Neural progenitor cell (in vitro differentiated cells): ENCODE results near the gene FBXL20. TPM values are rescaled to one million over a fixed set of nuclear protein-coding genes. Genes with fewer than 3 reads are reported as not detected.
"Not testable (repeated sequence)": the region's sequence is repeated elsewhere in the genome, so short reads cannot be mapped to it uniquely, and the experiment has no call there.

Experiments
- DNase-seq: peaks from one replicate; pipeline ENCODE4 v3.0.0-alpha.2; 2016; ENCODE audit warnings: low spot score
- H2AFZ ChIP-seq: fragments of 200-600 bp; sonication (generic); replicated peaks from 2 replicates; pipeline ENCODE4 v1.6.1; 2016; ENCODE audit warnings: antibody characterized with exemption
- H3F3A ChIP-seq: fragments of 200-600 bp; sonication (generic); 2 replicates; pipeline ENCODE4 v1.6.1; 2016; ENCODE audit warnings: antibody characterized with exemption, low read depth
- H3K27ac ChIP-seq: fragments of 200-600 bp; sonication (generic); 2 replicates; pipeline ENCODE4 v1.5.1; 2016; ENCODE audit warnings: mild to moderate bottlenecking
- H3K27me3 ChIP-seq: fragments of 200-600 bp; sonication (generic); 2 replicates; pipeline ENCODE4 v1.6.1; 2016; ENCODE audit warnings: mild to moderate bottlenecking, moderate library complexity
- H3K36me3 ChIP-seq: fragments of 200-600 bp; sonication (generic); 2 replicates; pipeline ENCODE4 v1.5.1; 2016
- H3K4me1 ChIP-seq: fragments of 200-600 bp; sonication (generic); 2 replicates; pipeline ENCODE4 v1.6.1; 2016; ENCODE audit warnings: mixed run types
- H3K4me2 ChIP-seq: fragments of 200-600 bp; sonication (generic); 2 replicates; pipeline ENCODE4 v1.6.1; 2016
- H3K4me3 ChIP-seq: fragments of 200-600 bp; sonication (generic); 2 replicates; pipeline ENCODE4 v1.5.1; 2016
- H3K79me2 ChIP-seq: fragments of 200-600 bp; sonication (generic); 2 replicates; pipeline ENCODE4 v1.6.1; 2016; ENCODE audit warnings: low read depth
- H3K9ac ChIP-seq: fragments of 200-600 bp; sonication (generic); 2 replicates; pipeline ENCODE4 v1.6.1; 2016
- H3K9me3 ChIP-seq: fragments of 200-600 bp; sonication (generic); 2 replicates; pipeline ENCODE4 v1.5.1; 2016; ENCODE audit warnings: low read depth
- H4K20me1 ChIP-seq: fragments of 200-600 bp; sonication (generic); 2 replicates; pipeline ENCODE4 v1.6.1; 2016; ENCODE audit warnings: low read depth
- H3K27ac Mint-ChIP-seq: 3 replicates; pipeline ENCODE4 v1.8.0; 2021; ENCODE audit warnings: mixed read lengths
- H3K27me3 Mint-ChIP-seq: 2 replicates; pipeline ENCODE4 v1.8.0; 2022; ENCODE audit warnings: low read depth, mild to moderate bottlenecking, inconsistent platforms, moderate library complexity, mixed read lengths; ENCODE audit not compliant: insufficient read depth
- H3K36me3 Mint-ChIP-seq: 3 replicates; pipeline ENCODE4 v1.8.0; 2021; ENCODE audit warnings: mixed read lengths
- H3K4me1 Mint-ChIP-seq: 3 replicates; pipeline ENCODE4 v1.8.0; 2021; ENCODE audit warnings: mixed read lengths
- H3K4me3 Mint-ChIP-seq: 3 replicates; pipeline ENCODE4 v1.8.0; 2021; ENCODE audit warnings: mild to moderate bottlenecking, moderate library complexity, mixed read lengths
- H3K9me3 Mint-ChIP-seq: 3 replicates; pipeline ENCODE4 v1.8.0; 2020; ENCODE audit warnings: mixed read lengths
- CTCF ChIP-seq: fragments of 200-600 bp; sonication (generic); IDR thresholded peaks from 2 replicates; pipeline ENCODE4 v1.5.1; 2017; ENCODE audit warnings: antibody characterized with exemption, mild to moderate bottlenecking
- EZH2 ChIP-seq: fragments of 200-600 bp; sonication (generic); IDR thresholded peaks from 2 replicates; pipeline ENCODE4 v1.6.1; 2017; ENCODE audit warnings: antibody characterized with exemption, mild to moderate bottlenecking, moderate library complexity
- EZH2phosphoT487 ChIP-seq: fragments of 200-600 bp; sonication (generic); IDR thresholded peaks from 2 replicates; pipeline ENCODE4 v1.6.1; 2017; ENCODE audit warnings: antibody characterized with exemption
- total RNA-seq: library from RNA; depleted of rRNA; stranded (reverse); fragments of >200 nt; gene quantifications from 2 replicates; pipeline ENCODE4 v1.2.3, GENCODE V29; 2015; ENCODE audit warnings: low replicate concordance

Gene FBXL20
- total RNA-seq, 1 donor from 2014 or later, result 19.9 TPM

- H3K9ac ChIP-seq, result no peak overlapping the region
- no peaks in the 10 kb centered on the region for H3K27me3 Mint-ChIP-seq
- H3K36me3 ChIP-seq, result no peaks in the 10 kb centered on the region
- no peaks in the 10 kb centered on the region for H3K4me1 ChIP-seq
- no peaks in the 10 kb centered on the region for H3K27me3 ChIP-seq
- H3K9me3 Mint-ChIP-seq, result no peaks in the 10 kb centered on the region
- no peaks in the 10 kb centered on the region for H3F3A ChIP-seq
- peaks cover 3% of the 10 kb centered on the region for H3K36me3 Mint-ChIP-seq
- no peak overlapping the region for H3K4me3 ChIP-seq
- no peak overlapping the region for H3K4me3 Mint-ChIP-seq
- DNase-seq, result no peak
- peaks cover 29% of the 10 kb centered on the region for H3K79me2 ChIP-seq
- no peak overlapping the region for H3K27ac ChIP-seq
- H3K9me3 ChIP-seq, result no peaks in the 10 kb centered on the region
- H2AFZ ChIP-seq, result no peak overlapping the region
- H3K27ac Mint-ChIP-seq, result no peak overlapping the region
- H3K4me1 Mint-ChIP-seq, result no peaks in the 10 kb centered on the region
- no peak overlapping the region for H3K4me2 ChIP-seq
- TF ChIP-seq EZH2phosphoT487 (no peak), CTCF (no peak), EZH2 (no peak)
- H4K20me1 ChIP-seq, result peaks cover 37% of the 10 kb centered on the region
Observed at GRCh38 chr17:39376434-39376833, 25.0 kb downstream of the FBXL20 start.

- not testable (repeated sequence) for H3K9ac ChIP-seq, H3K4me1 Mint-ChIP-seq, H3K36me3 ChIP-seq, H3K27me3 Mint-ChIP-seq, H3K36me3 Mint-ChIP-seq, H2AFZ ChIP-seq, H3K4me3 Mint-ChIP-seq, H3K27ac Mint-ChIP-seq, H3K4me3 ChIP-seq, DNase-seq, H3K4me2 ChIP-seq, H3K9me3 ChIP-seq, H3K27ac ChIP-seq, H3K79me2 ChIP-seq, H3K27me3 ChIP-seq, H3F3A ChIP-seq, H3K9me3 Mint-ChIP-seq, H3K4me1 ChIP-seq
- H4K20me1 ChIP-seq, result peaks cover 16% of the 10 kb centered on the region
Observed at GRCh38 chr17:39367805-39368204, 33.6 kb downstream of the FBXL20 start.

- H2AFZ ChIP-seq, result no peak overlapping the region
- no peak for TF ChIP-seq CTCF
- TF ChIP-seq EZH2phosphoT487, result no peak
- no peak for TF ChIP-seq EZH2
- DNase-seq, result no peak
- H3K4me2 ChIP-seq, result no peak overlapping the region
- H3K4me1 ChIP-seq, result no peaks in the 10 kb centered on the region
- Mint-ChIP-seq H3K4me3 (no peak overlapping the region), H3K4me1 (no peaks in the 10 kb centered on the region), H3K27ac (no peak overlapping the region), H3K27me3 (peaks cover 4% of the 10 kb centered on the region), H3K36me3 (no peaks in the 10 kb centered on the region), H3K9me3 (no peaks in the 10 kb centered on the region)
- H4K20me1 ChIP-seq, result peaks cover 16% of the 10 kb centered on the region
- no peak overlapping the region for H3K4me3 ChIP-seq
- no peaks in the 10 kb centered on the region for H3K9me3 ChIP-seq
- H3K27ac ChIP-seq, result no peak overlapping the region
- H3K36me3 ChIP-seq, result no peaks in the 10 kb centered on the region
- H3K79me2 ChIP-seq, result peaks cover 6% of the 10 kb centered on the region
- H3K9ac ChIP-seq, result no peak overlapping the region
- H3F3A ChIP-seq, result no peaks in the 10 kb centered on the region
- H3K27me3 ChIP-seq, result no peaks in the 10 kb centered on the region
Observed at GRCh38 chr17:39365872-39366271, 35.6 kb downstream of the FBXL20 start.

- Histone ChIP-seq H3K27ac (no peak overlapping the region), H3K4me3 (no peak overlapping the region), H3K9me3 (no peaks in the 10 kb centered on the region), H3K4me2 (no peak overlapping the region), H3K79me2 (peaks cover 11% of the 10 kb centered on the region), H4K20me1 (peaks cover 21% of the 10 kb centered on the region), H3K36me3 (no peaks in the 10 kb centered on the region), H3K4me1 (no peaks in the 10 kb centered on the region), H3F3A (no peaks in the 10 kb centered on the region), H3K9ac (no peak overlapping the region), H3K27me3 (no peaks in the 10 kb centered on the region), H2AFZ (no peak overlapping the region)
- Mint-ChIP-seq H3K9me3 (no peaks in the 10 kb centered on the region), H3K36me3 (no peaks in the 10 kb centered on the region), H3K4me1 (no peaks in the 10 kb centered on the region), H3K27me3 (peaks cover 2% of the 10 kb centered on the region), H3K4me3 (no peak overlapping the region), H3K27ac (no peak overlapping the region)
- TF ChIP-seq EZH2phosphoT487 (no peak), EZH2 (no peak), CTCF (no peak)
- no peak for DNase-seq
Observed at GRCh38 chr17:39365242-39365641, 36.2 kb downstream of the FBXL20 start.
